CD4-positive, alpha-beta T cell treated with Interleukin-2 at 100 ng/mL for 4 hours (primary cell): ENCODE results near the gene PLCH1.
"Not testable (repeated sequence)": the region's sequence is repeated elsewhere in the genome, so short reads cannot be mapped to it uniquely, and the experiment has no call there.

Source experiments
- DNase-seq: peaks from one replicate; pipeline ENCODE4 v3.0.0-alpha.2; 2020; ENCODE audit warnings: low spot score

Gene PLCH1

DNA sequence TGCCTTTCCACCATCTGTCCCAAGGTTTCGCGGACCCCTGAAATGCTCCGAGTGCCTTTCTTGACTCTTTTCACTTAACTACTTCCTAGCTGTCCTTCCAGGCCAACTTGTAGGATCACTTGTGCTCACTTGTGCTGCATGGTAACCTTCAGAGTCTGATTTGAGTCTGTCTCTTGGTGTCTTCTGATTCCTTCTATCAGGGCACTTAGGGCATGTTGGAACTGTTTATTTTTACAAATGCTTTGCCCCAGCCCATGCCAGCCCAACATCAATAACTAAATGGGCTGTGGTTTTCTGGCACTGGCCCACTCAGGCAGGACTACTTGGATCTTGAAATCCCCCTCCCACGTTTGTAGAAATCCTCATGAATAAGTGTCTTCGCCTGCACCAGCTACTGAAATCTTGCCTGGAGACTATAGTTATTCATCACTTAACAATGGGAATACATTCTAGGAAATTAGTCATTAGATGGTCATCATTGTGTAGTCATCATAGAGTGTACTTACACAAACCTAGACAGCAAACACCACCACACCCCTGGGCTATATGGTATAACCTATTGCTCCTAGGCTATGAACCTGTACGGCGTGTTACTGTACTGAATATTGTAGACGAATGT is 328.3 kb downstream of the PLCH1 start:
- no peak for DNase-seq

DNA sequence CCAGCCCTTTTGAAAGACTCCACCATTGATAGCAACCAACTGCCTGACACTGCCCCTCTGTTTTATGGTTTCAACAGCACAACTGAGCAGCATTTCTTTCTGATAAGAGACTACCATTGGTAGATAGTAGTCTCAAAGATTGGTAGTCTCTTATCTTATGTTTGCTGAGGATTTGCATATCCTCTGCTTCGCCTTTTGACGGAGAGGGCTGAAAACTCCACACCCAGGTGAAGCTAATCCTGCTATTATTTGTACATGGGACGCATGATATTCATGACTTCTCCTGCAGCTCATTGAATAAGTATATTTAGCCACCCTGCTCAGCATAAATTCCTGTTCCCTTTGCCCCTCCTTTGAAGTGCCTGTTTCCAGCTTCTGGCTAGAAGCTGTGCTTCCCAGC is 332.0 kb downstream of the PLCH1 start:
- DNase-seq, result no peak

DNA sequence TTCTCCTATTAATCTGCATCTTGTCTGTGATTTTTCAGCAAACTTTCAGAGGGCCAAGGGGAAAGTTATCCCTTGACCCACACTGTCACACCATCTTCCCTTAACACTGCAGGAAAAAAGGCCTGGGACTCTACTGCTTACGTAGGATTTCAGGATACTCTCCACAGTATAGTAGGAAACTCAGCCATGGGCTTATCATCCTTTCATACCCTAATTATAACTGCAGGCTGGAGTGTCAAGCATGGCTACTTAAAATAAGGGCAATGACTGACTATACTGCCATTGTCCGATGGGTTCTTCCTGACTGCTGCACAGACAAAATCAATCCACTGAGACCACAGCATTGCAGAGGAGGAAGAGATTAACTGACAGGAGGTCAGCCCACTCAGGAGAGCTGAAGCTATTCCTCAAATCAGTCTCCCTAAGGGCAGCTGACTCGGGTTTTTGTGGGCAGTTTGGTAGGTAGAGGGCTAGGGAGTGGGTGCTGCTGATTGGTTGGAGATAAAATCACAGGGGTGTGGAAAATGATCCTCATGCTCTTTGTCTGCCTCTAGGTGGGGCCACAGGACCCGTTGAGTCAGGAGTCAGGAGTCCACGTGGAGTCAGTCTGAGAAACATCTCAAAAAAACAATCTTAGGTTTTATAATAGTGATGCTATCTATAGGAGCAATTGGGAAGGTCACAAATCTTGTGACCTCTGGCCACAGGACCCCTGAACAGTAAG is 333.2 kb downstream of the PLCH1 start:
- no peak for DNase-seq

DNA sequence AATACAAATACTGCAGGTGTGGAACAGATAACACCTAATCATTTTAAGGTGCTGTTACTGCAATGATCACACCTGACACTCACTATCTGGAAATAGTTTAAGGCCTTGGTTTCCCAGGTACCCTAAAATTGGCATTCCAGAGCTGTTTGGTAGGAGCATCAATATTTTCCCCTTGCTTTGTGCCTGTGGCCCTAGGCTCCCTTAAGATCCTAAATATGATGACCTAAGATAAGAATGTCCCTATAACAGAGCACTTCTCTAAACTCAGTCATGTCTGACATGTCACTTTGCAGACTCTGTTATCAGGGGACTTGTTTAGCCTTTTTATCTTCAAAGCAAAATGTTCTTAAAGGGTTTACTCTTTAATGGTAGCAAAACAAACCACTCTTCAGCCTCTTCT is 335.5 kb downstream of the PLCH1 start:
- no peak for DNase-seq

DNA sequence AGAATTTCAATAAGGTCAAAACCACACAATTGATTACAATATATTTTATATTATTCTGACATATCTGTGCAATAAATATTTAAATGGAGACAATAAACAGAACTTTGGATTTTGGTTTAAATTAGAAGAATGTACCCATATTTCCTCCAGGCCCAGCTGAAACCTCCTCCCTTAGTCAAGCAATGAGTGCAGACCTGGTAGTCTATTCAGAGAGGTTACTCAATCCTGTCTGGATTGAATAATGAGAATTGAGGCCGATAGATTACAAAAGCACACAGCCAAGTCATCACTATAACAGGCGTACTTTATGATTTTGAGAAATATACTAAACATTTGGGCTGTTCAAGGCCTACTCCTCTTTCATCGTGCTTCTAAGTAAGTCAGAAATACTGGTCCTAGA is 336.9 kb downstream of the PLCH1 start:
- no peak for DNase-seq

DNA sequence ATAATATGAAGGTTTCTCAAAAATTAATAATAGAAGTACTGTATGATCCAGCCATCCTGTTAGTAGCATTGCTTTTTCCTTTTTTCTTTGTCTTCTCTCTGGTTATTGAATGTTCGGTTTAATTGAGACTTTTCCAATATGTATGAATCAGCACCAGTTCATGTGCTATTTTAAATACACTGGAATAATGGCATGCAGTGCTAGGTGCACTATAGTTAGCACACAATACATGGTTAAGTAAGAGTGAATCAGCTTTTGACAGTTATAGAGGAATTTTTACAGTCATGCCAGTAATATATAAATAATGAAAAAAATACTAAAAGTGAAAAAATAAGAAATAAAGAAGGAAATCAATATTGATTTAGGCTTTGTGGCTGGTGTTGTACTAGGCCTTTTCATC is 337.5 kb downstream of the PLCH1 start:
- no peak for DNase-seq

DNA sequence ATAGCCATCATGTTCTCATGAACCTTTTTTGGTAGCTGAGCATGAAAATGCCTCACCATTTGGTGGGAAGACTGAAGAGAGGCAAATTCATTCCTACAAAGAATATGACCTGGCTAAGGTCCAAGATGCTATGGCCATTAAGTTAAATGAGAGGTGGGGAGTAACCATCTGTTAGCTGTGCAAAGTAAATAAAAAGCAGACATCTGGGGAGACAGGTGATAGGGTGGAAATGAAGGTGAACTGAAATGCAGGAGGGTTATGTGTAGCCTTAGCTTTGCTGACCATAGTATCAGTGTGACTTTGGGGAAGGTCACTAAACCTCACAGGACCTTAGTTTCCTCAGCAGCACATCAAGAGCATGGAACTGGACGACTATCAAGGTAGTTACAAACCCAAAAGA is 340.4 kb downstream of the PLCH1 start:
- no peak for DNase-seq

DNA sequence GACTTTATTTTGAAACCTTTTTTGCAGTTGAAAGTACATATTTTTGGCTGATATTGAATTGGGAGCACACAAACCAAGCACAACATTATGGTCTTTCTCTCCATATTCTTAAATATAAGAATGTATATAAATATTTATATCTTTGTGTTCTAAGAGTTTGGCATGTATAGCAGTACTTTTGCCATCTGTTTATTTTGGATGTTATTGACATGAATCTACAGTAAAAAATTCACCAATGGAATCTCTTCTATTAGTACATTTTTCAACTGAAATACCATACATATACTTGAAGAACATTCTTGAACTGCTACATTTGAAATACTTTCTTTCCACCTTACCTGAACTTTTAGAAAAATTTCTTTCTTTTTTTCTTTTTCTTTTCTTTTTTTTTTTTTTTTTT is 342.2 kb downstream of the PLCH1 start:
- no peak for DNase-seq

DNA sequence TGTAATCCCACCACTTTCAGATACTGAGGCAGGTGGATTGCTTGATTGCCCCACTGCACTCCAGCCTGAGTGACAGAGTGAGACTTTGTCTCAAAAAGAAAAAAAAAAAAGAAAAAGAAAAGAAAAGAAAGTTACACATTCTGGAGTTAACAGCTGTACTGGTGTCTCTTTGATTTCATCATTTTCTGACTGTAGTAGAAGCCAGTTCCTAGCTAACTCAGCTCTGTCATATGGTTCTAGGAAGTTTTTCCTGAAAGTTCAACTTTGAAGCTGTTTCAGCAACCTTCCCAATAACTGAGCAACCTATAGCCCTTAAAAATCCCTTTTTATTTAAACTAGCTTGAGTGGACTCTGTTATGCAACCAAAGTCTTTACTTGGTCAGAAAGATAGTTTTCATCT is 346.8 kb downstream of the PLCH1 start:
- DNase-seq, result no peak

DNA sequence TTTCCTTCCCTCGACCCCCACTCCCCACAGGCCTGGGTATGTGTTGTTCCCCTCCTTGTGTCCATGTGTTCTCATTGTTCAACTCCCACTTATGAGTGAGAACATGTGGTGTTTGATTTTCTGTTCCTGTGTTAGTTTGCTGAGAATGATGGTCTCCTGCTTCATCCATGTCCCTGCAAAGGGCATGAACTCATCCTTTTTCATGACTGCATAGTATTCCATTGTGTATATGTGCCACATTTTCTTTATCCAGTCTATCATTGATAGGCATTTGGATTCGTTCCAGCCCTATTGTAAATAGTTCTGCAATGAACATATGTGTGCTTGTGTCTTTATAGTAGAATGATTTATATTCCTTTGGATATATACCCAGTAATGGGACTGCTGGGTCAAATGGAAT is 350.0 kb downstream of the PLCH1 start:
- DNase-seq, result not testable (repeated sequence)

DNA sequence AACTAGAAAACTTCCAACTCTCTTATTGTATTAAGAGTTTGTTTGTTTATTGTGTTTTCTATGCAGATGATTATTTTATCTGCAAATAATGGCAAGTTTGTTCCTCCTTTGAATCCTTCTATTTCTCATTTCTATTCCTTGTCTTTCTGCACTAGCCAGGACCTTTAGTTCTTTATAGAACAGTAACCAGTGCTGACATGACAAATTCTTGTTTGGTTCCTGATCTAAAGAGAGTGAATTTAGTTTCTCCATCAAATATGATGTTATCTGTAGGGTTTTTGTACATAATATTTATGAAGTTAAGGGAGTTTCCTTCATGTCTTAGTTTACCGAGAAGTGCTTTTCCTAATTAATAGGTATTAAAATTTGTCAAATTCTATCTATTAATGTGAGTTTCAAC is 350.6 kb downstream of the PLCH1 start:
- DNase-seq, result no peak

DNA sequence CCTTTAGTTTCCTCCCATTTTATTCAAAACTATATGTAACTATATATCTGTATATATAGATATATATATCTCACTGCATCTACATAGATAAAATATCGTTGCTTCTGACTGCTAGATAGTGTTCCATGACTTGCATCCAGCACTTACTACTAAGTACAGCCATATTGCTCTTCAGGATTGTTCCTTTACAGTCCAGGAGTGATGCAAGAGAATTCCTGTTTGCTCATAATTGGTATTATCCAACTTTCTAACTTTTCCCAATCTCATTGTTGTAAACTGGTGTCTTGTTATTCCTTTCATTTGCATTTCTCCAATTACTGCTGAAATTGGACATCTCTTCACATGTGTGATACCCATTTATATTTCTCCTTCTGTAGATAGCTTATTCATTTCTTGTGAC is 351.6 kb downstream of the PLCH1 start:
- DNase-seq, result no peak

DNA sequence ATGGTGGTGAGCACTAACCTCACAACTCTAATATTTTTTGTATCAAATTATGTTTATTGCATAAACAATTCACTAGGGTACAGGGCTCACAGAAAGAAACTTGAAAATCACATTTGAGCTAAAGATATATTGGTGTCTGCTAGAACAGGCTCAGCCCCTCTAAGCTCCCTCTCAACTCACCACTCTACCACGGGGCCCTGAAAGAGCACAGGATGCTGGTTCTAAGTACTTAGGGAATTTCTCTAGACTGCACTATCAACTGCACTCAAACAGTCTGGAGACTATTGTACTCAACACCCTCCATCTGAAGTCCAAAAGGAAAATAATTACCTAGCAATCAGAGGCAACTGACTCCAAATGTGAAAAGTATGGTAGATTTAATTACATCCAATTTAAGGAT is 352.7 kb downstream of the PLCH1 start:
- DNase-seq, result no peak

DNA sequence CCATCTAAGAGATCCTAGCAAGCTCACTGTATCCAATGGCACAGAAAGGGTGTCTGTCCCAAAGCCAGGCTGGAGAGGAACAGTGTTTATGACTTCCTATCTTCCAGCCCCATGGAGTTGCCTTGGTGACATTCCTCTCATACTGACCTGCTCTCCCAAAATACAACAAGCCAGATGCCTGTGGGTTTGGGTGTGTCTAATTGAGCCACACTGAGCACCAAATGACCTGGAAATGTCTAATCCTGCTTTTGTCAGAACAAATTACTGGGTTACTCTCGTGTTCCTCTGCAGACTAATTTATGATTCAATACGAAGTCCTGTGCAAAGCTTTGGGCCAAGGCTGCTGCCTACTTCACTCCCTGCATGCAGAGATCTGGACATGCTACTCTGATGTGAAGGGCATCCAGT is 353.3 kb downstream of the PLCH1 start:
- DNase-seq, result no peak

DNA sequence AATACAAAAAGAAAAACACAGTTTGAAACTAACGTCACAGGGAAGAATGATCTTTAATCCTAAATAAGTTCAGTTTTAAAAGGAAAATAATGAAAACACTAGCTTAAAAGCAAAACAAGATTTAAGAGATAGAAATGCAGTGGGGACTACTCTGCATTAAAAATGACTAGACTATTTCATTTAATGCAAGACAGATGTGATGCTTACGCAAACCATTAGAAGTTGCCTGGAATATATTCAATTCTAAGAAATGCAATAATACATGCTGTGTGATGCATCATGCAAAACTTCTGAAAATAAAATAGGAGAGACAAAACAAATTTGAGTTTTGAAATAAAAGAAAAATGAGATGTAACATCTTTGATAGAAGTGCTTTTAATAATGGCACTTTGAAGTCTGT is 353.8 kb downstream of the PLCH1 start:
- no peak for DNase-seq

DNA sequence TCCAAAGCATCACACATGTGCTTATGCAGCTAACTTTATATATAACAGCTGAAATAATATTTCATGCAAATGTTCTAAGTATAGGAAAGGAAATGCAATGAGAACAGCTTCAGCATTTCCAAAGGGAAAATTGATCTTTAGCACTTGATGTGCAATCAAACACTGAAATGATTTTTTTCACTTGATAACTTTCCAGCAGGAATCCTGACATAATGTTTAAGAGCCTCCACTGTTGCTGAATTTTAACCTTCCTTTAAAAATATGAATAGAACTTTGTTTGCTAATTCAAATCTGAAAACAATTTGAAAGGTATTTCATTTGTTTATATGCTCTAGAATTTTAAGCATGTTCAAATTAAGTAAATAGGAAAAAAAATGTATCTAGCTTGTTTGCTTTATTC is 354.5 kb downstream of the PLCH1 start:
- no peak for DNase-seq

DNA sequence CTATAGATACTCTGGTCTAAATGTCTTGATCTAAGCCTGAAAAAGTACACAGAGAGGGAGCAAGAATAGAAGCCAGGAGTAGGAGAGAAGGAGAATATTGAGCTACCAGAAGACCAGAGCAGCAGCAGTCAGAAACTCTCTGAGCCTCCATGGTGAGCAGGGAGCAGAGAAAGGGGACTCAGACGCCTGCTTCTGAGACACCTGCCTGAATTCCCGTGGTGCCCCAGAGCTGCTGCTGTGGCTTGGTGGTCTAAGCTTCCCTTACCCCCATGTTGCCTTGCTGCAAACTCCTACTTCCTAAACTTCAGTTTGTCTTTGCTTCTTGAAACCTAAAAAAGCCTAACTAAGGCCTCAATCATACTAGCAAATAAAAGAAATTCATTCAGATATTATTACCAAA is 356.5 kb downstream of the PLCH1 start:
- no peak for DNase-seq

DNA sequence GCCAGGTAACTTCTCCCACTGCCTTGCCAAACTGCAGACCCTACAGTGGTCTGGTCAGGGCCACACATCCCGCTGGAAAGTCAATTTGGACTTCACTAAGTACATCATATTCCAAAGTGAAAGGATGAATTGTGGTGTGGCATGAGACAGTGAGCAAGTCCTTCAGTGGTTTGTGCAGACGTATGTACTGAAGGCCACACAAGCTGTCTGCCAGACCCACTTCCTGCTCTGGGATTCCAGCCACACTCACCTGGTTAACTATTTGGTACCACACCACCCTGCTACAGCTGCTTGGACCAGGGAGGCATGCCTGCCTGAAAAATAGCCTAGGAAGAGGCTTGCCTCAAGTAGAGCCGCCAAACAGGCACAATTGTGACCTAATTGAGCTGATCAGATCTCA is 357.3 kb downstream of the PLCH1 start:
- DNase-seq, result no peak

DNA sequence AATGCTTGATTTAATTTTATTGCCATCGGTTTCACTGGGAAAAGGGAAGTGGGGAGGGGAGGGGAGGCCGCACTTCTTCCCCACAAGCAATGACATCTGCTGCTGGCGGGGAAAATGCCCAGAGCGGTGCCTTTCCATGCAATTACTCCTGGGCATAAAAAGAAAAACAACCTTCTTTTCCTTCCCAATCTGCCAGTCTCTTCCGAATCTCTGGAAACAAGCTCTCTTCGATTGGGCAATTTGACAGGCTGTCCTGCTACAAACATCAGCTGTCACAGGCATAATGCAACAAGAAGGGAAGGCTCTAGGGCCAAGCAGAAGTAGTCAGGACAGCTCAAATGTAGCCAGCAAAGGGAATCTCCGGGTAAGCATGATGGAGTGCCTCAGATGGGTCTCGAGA is 358.0 kb downstream of the PLCH1 start:
- DNase-seq, result no peak

DNA sequence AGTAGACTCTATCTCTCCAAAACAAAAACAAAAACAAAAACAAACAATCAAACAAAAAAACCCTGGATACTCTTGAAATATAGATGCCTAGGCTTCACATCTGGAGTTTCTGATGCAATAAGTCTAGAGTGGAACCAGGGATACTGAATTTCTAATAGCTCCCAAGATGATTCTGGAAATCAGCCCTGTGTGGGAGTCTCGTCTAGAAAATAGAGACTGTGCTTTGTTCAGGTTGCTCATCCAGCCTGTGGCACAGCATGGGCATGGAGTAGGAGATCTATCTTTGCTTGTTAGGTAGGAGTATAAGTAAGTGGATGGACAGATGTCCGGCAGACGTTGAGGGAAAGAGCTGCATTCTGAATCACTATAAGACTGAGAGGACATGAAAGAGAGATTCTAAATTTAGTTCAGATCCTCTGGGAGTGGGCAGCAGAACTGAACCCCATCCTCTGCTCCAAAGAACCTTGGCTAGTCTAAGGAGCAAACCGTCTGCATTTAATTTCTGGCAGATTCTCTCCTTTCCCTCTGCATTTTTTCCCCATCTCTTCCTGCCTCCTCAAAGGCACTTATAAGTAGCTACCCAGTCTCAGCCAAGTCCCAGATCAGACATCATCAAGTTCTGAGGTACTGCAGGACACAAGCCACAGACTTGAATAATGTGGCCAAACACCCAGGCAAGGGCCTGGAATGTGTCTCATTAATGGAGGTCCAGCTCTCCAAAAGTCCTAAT is 358.8 kb downstream of the PLCH1 start:
- DNase-seq, result no peak

DNA sequence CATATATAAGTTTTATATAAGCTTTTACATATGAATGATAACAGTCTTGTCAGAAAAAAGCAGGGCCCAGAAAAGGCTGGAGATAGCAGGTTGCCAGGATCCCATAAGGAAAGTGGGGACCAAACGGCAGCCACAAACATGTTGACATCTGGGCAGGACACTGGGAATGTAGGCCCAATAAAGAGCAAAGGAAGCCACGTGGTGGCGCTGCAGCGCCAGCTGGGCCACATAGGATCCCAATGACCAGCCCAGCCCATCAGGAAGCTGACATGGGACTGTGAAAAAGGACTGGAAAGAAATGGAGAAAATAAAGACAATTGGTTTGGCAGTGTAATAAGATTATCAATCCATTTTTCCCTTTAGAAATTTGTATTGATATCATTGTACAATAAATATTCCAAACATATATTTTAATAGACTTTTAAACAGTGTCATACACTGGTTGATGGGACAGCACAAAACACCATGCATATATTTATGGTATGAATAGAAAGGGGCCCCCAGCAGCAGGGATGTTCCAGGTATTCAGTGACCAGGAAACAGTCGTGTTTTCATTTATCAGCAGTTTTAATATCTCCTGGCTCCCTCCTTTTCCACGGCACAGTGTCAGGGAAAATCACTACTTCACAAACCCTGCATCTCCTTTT is 362.4 kb downstream of the PLCH1 start:
- DNase-seq, result no peak

DNA sequence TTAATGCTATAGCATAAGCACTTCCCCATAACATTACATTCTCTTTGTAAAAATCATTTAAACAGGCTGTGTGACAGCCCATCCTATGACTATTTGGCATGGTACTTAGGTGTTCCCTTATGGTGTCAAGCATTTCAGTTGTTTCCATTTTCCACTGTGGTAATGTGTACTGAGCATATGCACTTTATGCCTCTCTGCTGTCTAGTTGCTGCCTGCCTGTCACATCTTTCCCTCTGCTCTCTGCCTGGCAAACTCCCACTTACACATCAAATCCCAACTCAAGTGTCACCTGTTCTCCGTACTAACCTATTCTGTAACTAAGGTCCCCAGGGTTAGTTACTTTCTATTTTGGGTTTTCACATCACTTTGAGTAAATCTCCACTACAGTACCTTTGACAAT is 367.0 kb downstream of the PLCH1 start:
- DNase-seq, result no peak

DNA sequence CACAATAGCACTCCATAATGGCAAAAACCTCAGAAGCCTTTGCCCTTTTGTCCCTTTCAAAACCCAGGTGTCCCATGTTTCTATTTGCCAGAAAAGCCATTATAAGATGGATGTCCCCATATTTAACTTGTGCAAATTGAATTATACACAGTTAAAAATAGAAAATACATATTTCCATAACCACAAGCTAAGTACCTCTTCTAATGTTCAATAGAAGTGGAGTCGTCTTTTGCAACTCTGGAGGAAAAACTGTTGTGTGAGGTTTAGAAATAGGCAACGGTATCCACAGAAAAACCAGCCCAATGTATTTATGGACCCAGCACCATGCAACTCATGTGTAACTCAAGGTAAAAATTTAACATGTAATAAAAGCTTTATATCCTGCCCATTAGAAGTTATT is 367.8 kb downstream of the PLCH1 start:
- no peak for DNase-seq
